GM19043 (cell line): ENCODE data around the gene NDOR1.
A peak's percentile ranks its signal among the peaks of the same experiment; 100 is the strongest.
"Not testable (repeated sequence)": the region's sequence is repeated elsewhere in the genome, so short reads cannot be mapped to it uniquely, and the experiment has no call there.

Experiments
- ATAC-seq: cut with Tn5 transposase; IDR thresholded peaks from one replicate; pipeline ENCODE4 v1.9.1; 2021; ENCODE audit warnings: low read depth; ENCODE audit not compliant: unreplicated experiment

Gene NDOR1

GRCh38 chr9:137254624-137255447 lies 49.3 kb downstream of the NDOR1 start, which contains the start of gene NELFB:
Gene NELFB, plus strand, starts transcription at chr9:137255327.
- ATAC-seq = peak; percentile 79

GRCh38 chr9:137255448-137256114 lies 50.1 kb downstream of the NDOR1 start:
- peak; percentile 5 for ATAC-seq

- ATAC-seq = no peak
These were observed 50.9 kb downstream of the NDOR1 start for GRCh38 chr9:137256362-137256761.

- no peak for ATAC-seq
These were observed 51.4 kb downstream of the NDOR1 start for GRCh38 chr9:137256856-137257255.

GRCh38 chr9:137262173-137262908 lies 56.8 kb downstream of the NDOR1 start:
- ATAC-seq = not testable (repeated sequence)

- no peak for ATAC-seq
These were observed 57.4 kb downstream of the NDOR1 start for GRCh38 chr9:137262909-137263285.

GRCh38 chr9:137263506-137263905 lies 58.0 kb downstream of the NDOR1 start:
- ATAC-seq = no peak

- ATAC-seq = no peak
These were observed 58.6 kb downstream of the NDOR1 start for GRCh38 chr9:137264067-137264466.

- no peak for ATAC-seq
These were observed 60.1 kb downstream of the NDOR1 start for GRCh38 chr9:137265496-137266161.

- ATAC-seq = no peak
These were observed 60.6 kb downstream of the NDOR1 start for GRCh38 chr9:137266162-137266527.
